BLaER1 (cell line): ENCODE data around the gene HRC.
"Not testable (repeated sequence)": the region's sequence is repeated elsewhere in the genome, so short reads cannot be mapped to it uniquely, and the experiment has no call there.

Experiments
- H3K27ac ChIP-seq: shearing (Covaris generic); formaldehyde crosslinking; 2 replicates; pipeline ENCODE4 v1.8.1; 2022
- H3K27me3 ChIP-seq: shearing (Covaris generic); formaldehyde crosslinking; 2 replicates; pipeline ENCODE4 v1.8.1; 2022
- H3K36me3 ChIP-seq: shearing (Covaris generic); formaldehyde crosslinking; 2 replicates; pipeline ENCODE4 v1.8.1; 2022
- H3K4me1 ChIP-seq: shearing (Covaris generic); formaldehyde crosslinking; 2 replicates; pipeline ENCODE4 v1.8.1; 2022
- H3K4me2 ChIP-seq: shearing (Covaris generic); formaldehyde crosslinking; 2 replicates; pipeline ENCODE4 v1.8.1; 2022
- H3K4me3 ChIP-seq: shearing (Covaris generic); formaldehyde crosslinking; 2 replicates; pipeline ENCODE4 v1.8.1; 2022
- H3K9ac ChIP-seq: shearing (Covaris generic); formaldehyde crosslinking; 2 replicates; pipeline ENCODE4 v1.8.1; 2022
- H3K9me3 ChIP-seq: shearing (Covaris generic); formaldehyde crosslinking; 2 replicates; pipeline ENCODE4 v1.8.1; 2022
- H4K20me1 ChIP-seq: shearing (Covaris generic); formaldehyde crosslinking; 2 replicates; pipeline ENCODE4 v1.8.1; 2022
- Cebpa-rat ChIP-seq: shearing (Covaris generic); IDR thresholded peaks from 2 replicates; pipeline ENCODE4 v1.8.1; 2022

HRC gene

DNA sequence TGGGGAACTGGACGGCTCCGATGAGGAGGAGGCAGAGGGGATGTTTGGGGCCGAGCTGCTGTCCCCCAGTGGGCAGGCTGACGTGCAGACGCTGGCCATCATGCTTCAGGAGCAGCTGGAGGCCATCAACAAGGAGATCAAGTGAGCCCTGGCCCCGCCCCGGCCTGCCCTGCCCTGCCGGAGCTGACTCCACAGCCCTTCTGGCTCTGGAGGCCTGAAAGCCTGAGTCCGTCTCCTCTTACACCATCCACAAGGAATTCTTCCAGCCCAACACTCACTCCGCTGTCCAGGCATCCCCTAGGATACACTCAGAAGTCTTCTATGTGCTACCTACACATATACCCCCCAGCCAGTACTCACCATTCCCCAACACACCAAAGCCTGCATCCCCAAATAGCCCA, 18.4 kb downstream of the HRC start:
- Histone ChIP-seq H3K9ac (no peak overlapping the region), H3K4me1 (peaks cover 27% of the 10 kb centered on the region), H3K27me3 (no peaks in the 10 kb centered on the region; the same call in 1 of the 2 replicates), H3K4me2 (no peak overlapping the region), H3K36me3 (peaks cover 52% of the 10 kb centered on the region), H3K9me3 (no peaks in the 10 kb centered on the region), H4K20me1 (no peaks in the 10 kb centered on the region), H3K27ac (no peak overlapping the region), H3K4me3 (no peak overlapping the region)
- no peak for TF ChIP-seq Cebpa-rat

DNA sequence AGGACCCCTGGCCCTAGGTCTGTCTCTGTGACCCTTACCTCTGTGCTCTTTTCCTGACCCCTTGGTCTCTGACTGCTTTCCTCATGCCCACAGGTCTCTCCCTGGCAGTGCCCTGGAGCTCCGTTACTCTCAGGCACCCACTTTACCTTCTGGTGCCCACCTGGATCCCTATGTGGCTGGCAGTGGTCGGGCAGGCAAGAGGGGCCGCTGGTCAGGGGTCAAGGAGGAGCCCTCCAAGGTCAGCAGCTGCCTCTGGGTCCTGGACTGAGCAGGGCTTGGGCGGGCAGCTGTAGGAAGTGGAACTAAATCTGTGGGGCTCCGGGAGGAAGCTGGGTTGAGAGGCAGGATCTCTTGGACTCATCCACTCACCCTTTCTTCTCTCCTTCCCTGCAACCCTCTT, 19.5 kb downstream of the HRC start:
- Histone ChIP-seq H3K4me1 (peaks cover 16% of the 10 kb centered on the region), H3K9me3 (peaks cover under 1% of the 10 kb centered on the region; the same call in 1 of the 2 replicates), H3K27me3 (no peaks in the 10 kb centered on the region; the same call in 1 of the 2 replicates), H3K9ac (no peak overlapping the region), H3K27ac (no peak overlapping the region), H4K20me1 (no peaks in the 10 kb centered on the region), H3K36me3 (peaks cover 55% of the 10 kb centered on the region), H3K4me3 (no peak overlapping the region), H3K4me2 (no peak overlapping the region)
- no peak for TF ChIP-seq Cebpa-rat

DNA sequence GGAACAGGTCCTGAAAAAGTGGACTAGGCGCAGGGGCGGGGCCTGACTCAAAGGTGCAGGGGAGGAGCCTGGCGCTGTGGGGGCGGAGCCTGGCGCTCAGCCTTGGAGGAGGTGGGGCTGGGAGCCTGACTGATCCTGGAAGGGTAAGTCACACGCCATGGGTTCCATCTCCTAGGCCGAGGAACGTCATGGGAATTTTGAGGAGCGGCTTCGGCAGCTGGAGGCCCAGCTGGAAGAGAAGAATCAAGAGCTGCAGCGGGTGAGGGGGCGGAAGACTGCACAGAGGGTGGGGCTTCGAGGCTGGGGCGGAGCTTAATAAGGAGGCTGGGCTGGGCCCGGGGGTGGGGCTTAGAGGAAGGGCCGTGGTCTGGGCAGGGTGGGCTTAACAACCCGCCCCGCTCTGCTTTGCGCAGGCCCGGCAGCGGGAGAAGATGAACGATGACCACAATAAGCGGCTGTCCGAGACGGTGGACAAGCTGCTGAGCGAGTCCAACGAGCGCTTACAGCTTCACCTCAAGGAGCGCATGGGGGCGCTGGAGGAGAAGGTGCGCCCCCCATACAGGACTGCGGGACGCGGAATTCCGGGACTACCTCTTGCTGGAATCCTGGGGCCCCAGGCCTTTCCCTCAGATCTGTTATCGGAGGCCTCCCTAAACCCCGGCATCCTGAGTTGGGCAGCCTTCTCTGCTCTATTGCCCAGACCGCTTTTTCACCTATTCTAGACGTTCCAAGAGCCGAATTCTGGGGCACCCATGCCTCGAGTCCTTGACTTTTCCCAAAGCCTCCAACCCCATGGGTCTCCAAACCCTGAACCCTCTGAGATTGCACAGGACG, 21.4 kb downstream of the HRC start:
- Histone ChIP-seq H3K9me3 (peaks cover 12% of the 10 kb centered on the region), H3K4me2 (peak overlapping the region; percentile 12; the same call in 1 of the 2 replicates), H3K27ac (no peak overlapping the region), H3K36me3 (peaks cover 67% of the 10 kb centered on the region), H3K27me3 (no peaks in the 10 kb centered on the region; the same call in 1 of the 2 replicates), H4K20me1 (no peaks in the 10 kb centered on the region), H3K4me1 (peaks cover 11% of the 10 kb centered on the region), H3K4me3 (no peak overlapping the region), H3K9ac (no peak overlapping the region)
- no peak for TF ChIP-seq Cebpa-rat

DNA sequence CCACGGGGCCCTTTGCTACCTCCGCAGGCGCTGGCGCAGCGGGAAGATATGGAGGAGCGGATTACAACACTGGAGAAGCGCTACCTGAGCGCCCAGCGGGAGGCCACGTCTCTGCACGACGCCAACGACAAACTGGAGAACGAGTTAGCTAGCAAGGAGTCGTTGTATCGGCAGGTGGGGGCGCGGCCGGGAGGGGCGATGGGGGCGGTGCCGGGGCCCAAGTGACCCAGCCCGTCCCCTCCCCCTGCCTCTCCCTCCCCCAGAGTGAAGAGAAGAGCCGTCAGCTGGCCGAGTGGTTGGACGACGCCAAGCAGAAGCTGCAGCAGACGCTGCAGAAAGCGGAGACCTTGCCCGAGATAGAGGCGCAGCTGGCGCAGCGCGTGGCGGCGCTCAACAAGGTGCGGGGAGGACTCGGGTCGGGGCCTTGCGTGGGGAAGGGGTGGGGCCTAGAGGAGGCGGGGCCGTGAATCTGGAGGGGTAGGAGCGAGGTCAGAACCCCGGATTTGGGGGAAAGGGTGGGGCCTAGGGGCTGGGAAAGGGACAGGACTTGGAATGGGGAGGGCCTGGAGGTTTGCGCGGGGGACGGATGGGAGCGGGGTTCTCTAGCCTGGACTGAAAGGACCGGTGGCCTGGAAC, 22.1 kb downstream of the HRC start:
- H3K4me1 ChIP-seq: peaks cover 15% of the 10 kb centered on the region
- H4K20me1 ChIP-seq: no peaks in the 10 kb centered on the region
- peaks cover 12% of the 10 kb centered on the region for H3K9me3 ChIP-seq
- peaks cover 67% of the 10 kb centered on the region for H3K36me3 ChIP-seq
- no peak for TF ChIP-seq Cebpa-rat
- no peak overlapping the region for H3K4me3 ChIP-seq
- H3K9ac ChIP-seq: no peak overlapping the region
- no peaks in the 10 kb centered on the region; the same call in 1 of the 2 replicates for H3K27me3 ChIP-seq
- H3K27ac ChIP-seq: no peak overlapping the region
- H3K4me2 ChIP-seq: peak overlapping the region; percentile 12; the same call in 1 of the 2 replicates

DNA sequence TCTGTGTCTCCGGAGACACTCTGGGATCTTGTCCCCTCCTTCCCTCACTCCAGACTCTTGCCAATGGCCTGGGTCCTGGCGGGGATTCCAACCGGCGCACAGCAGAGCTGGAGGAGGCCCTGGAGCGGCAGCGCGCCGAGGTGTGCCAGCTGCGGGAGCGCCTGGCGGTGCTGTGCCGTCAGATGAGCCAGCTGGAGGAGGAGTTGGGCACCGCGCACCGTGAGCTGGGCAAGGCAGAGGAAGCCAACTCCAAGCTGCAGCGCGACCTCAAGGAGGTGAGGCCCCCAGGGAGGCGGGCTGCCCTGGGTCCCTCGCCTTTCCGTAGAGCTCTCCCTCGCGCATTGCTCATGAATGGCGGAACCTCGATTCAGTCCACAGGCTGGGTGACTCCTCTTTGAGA, 24.9 kb downstream of the HRC start:
- Histone ChIP-seq H3K9ac (no peak overlapping the region), H3K27ac (no peak overlapping the region), H3K27me3 (no peaks in the 10 kb centered on the region; the same call in 1 of the 2 replicates), H4K20me1 (no peaks in the 10 kb centered on the region), H3K9me3 (peaks cover 12% of the 10 kb centered on the region), H3K4me1 (peaks cover 21% of the 10 kb centered on the region), H3K36me3 (peaks cover 43% of the 10 kb centered on the region), H3K4me2 (no peak overlapping the region), H3K4me3 (no peak overlapping the region)
- no peak for TF ChIP-seq Cebpa-rat

DNA sequence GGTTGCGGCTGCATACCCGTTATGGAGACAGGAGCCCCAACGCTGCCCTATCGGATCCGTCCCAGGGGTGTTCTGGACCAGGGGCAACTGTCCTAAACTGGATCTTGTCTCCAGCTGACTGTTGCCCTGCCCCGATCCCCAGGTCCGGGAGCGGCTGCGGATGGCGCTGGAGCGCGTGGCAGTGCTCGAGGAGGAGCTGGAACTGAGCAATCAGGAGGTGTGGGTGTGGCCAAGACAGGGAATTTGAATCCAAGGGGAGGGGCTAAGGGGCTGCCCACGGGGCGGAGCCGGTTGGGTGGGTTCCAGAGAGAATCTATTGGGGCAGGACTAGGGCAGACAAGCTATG, 26.0 kb downstream of the HRC start:
- peaks cover 21% of the 10 kb centered on the region for H3K4me1 ChIP-seq
- H3K27me3 ChIP-seq: no peaks in the 10 kb centered on the region; the same call in 1 of the 2 replicates
- peak overlapping the region; percentile 85 for H3K4me2 ChIP-seq
- H3K9me3 ChIP-seq: peaks cover 12% of the 10 kb centered on the region
- peaks cover 32% of the 10 kb centered on the region for H3K36me3 ChIP-seq
- no peak overlapping the region for H3K27ac ChIP-seq
- peak overlapping the region; percentile 62 for H3K4me3 ChIP-seq
- no peak overlapping the region for H3K9ac ChIP-seq
- no peak for TF ChIP-seq Cebpa-rat
- H4K20me1 ChIP-seq: no peaks in the 10 kb centered on the region

DNA sequence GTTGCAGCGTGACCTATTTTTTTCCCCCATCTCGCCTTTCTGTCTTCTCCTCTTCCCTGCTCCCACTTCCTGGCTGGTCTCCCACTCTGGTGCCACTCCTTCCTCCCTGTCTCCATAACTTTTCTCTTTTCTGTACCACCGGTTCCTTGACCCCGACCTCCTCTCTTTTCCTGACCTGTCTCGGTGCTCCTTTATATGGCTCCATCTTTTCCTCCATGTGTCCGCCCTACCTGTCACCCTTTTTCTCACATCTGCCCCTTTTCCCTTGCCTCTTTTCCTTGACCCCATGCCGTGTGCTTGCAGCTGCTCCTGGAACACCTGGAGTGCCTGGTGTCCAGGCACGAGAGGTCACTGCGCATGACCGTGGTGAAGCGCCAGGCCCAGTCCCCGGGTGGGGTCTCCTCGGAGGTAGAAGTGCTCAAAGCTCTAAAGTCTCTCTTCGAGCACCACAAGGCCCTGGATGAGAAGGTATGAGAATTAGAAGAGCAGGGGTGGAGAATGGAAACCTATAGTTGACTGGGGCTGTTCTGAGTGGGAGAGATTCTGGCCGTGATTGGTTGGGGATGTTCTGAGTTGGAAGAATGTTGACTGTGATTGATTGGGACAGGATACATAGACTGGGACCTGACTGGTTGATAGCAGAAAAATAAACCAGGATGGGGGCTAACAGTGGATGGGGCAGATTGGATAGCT, 26.5 kb downstream of the HRC start:
- peak overlapping the region; percentile 41; the same call in 1 of the 2 replicates for H3K27ac ChIP-seq
- peaks cover 12% of the 10 kb centered on the region for H3K9me3 ChIP-seq
- no peak for TF ChIP-seq Cebpa-rat
- H4K20me1 ChIP-seq: no peaks in the 10 kb centered on the region
- peaks cover 27% of the 10 kb centered on the region for H3K36me3 ChIP-seq
- peak overlapping the region; percentile 85 for H3K4me2 ChIP-seq
- H3K9ac ChIP-seq: no peak overlapping the region; the same call in 1 of the 2 replicates
- H3K4me1 ChIP-seq: peaks cover 21% of the 10 kb centered on the region
- H3K4me3 ChIP-seq: peak overlapping the region; percentile 62
- no peaks in the 10 kb centered on the region; the same call in 1 of the 2 replicates for H3K27me3 ChIP-seq

DNA sequence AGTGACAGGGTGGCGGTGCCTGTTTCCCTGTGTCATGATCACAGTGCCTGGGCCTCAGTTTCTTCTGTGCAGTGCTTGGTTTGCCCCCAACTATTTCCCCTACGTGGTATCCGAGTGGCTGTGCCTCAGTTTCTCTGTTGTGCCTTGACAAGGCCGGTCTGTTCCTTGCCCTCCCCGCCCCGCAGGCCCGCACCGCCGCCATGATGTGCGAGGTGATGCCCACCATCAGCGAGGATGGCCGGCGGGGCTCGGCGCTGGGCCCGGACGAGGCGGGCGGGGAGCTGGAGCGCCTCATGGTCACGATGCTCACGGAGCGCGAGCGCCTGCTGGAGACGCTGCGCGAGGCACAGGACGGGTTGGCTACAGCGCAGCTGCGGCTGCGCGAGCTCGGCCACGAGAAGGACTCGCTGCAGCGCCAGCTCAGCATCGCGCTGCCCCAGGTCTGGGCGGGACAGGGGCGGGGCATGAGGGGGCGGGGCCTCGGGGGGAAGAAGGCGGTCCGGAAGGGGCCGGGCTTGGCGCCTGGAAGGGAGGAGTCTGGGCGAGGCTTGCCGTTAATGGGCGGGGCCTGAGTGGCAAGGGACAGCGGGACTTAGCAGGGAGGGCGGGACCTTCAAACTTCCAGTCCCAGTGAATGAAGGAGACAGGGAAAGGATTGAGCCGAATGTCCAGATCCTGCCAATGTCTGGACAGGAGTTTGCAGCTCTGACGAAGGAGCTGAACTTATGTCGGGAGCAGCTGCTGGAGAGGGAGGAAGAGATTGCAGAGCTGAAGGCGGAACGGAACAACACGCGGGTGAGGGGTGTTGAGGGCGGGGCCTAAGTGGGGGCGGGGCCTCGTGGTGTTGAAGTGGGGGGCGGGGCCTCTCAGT, 27.3 kb downstream of the HRC start:
- TF ChIP-seq Cebpa-rat: no peak
- Histone ChIP-seq H3K4me3 (peak overlapping the region; percentile 62), H3K4me2 (peak overlapping the region; percentile 85), H3K27ac (0 out of 2 replicates have a peak overlapping the region, but pooled peaks have one; percentile 44), H3K36me3 (peaks cover 21% of the 10 kb centered on the region), H4K20me1 (no peaks in the 10 kb centered on the region), H3K27me3 (no peaks in the 10 kb centered on the region), H3K9me3 (peaks cover 12% of the 10 kb centered on the region), H3K9ac (peak overlapping the region; percentile 53; the same call in 1 of the 2 replicates), H3K4me1 (peaks cover 21% of the 10 kb centered on the region)

DNA sequence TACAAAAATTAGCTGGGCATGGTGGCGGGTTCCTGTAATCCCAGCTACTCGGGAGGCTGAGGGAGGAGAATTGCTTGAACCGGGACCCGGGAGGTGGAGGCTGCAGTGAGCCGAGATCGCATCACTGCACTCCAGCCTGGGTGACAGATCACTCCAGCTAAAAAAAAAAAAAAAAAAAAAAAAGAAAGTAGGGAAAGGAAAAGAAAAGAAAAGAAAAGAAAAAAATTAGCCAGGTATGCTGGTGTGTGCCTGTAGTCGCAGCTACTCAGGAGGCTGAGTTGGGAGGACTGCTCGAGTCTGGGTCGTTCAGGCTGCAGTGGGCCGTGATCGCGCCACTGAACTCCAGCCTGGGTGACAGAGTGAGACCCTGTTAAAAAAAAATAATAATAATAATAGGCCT, 28.0 kb downstream of the HRC start:
- Histone ChIP-seq H3K36me3 (peaks cover 15% of the 10 kb centered on the region), H3K4me1 (peaks cover 21% of the 10 kb centered on the region), H3K9me3 (peaks cover 12% of the 10 kb centered on the region), H3K4me2 (peak overlapping the region; percentile 77)
- not testable (repeated sequence) for H4K20me1 ChIP-seq, H3K4me3 ChIP-seq, H3K27me3 ChIP-seq, H3K27ac ChIP-seq, H3K9ac ChIP-seq
